ENCODE measurements around the gene GFOD1. TPM values are rescaled to one million over a fixed set of nuclear protein-coding genes. Genes with fewer than 3 reads are reported as not detected.

Gene GFOD1
- total RNA-seq, 1 experiment from 2014 or later: 6.1 TPM

- Histone ChIP-seq H3K4me1 (ENCODE audit: insufficient read depth, low read length) (peaks cover 4% of the 10 kb centered on the region; the same call in 1 of the 2 replicates), H3K9ac (ENCODE audit: extremely low read depth, insufficient read length, low read length) (no peak overlapping the region), H2AFZ (ENCODE audit: low read length) (no peak overlapping the region), H2BK20ac (ENCODE audit: low read depth, low read length, poor library complexity, severe bottlenecking) (no peak overlapping the region), H3K4me2 (ENCODE audit: insufficient read depth, insufficient read length, low read length) (no peak overlapping the region), H4K20me1 (ENCODE audit: control insufficient read depth, insufficient read depth, insufficient read length) (no peaks in the 10 kb centered on the region), H4K91ac (ENCODE audit: insufficient read length, low read depth, low read length) (no peak overlapping the region), H3K18ac (ENCODE audit: insufficient read length, low read depth, low read length) (no peak overlapping the region), H2BK120ac (ENCODE audit: low read depth, low read length, poor library complexity, severe bottlenecking) (no peak overlapping the region), H2BK5ac (ENCODE audit: insufficient read length, low read length) (no peak overlapping the region), H2AK5ac (ENCODE audit: insufficient read length, low read length) (no peak overlapping the region), H3K27ac (ENCODE audit: insufficient read length, low read depth, low read length) (no peak overlapping the region), H2BK12ac (ENCODE audit: insufficient read length, low read depth, low read length) (no peak overlapping the region), H4K5ac (ENCODE audit: insufficient read length, low read depth, low read length) (no peak overlapping the region), H4K8ac (replicated peaks; ENCODE audit: insufficient read length, low read depth, low read length) (no peak overlapping the region), H3K23ac (ENCODE audit: insufficient read length, low read depth, low read length) (no peak overlapping the region), H3K14ac (ENCODE audit: insufficient read depth, low read length) (no peak overlapping the region), H3K9me3 (ENCODE audit: control insufficient read depth, low read depth, low read length) (no peaks in the 10 kb centered on the region), H3K4ac (ENCODE audit: low read depth, low read length) (no peak overlapping the region), H3K79me1 (ENCODE audit: insufficient read depth, low read depth, low read length, poor library complexity, severe bottlenecking) (no peaks in the 10 kb centered on the region), H3K79me2 (ENCODE audit: insufficient read depth, low read length) (no peaks in the 10 kb centered on the region), H3T11ph (ENCODE audit: low read length) (no peak overlapping the region), H3K23me2 (ENCODE audit: insufficient read length, low read depth, low read length, poor library complexity, severe bottlenecking) (no peaks in the 10 kb centered on the region), H2BK15ac (ENCODE audit: low read depth, low read length) (no peak overlapping the region), H3K56ac (ENCODE audit: insufficient read length, low read depth, low read length) (no peak overlapping the region), H3K27me3 (ENCODE audit: insufficient read depth, low read length) (no peaks in the 10 kb centered on the region)
- no peaks in the 10 kb centered on the region; a peak in 1 of 5 replicates for H3K9me3 Mint-ChIP-seq
- TF ChIP-seq, protein P1, sequence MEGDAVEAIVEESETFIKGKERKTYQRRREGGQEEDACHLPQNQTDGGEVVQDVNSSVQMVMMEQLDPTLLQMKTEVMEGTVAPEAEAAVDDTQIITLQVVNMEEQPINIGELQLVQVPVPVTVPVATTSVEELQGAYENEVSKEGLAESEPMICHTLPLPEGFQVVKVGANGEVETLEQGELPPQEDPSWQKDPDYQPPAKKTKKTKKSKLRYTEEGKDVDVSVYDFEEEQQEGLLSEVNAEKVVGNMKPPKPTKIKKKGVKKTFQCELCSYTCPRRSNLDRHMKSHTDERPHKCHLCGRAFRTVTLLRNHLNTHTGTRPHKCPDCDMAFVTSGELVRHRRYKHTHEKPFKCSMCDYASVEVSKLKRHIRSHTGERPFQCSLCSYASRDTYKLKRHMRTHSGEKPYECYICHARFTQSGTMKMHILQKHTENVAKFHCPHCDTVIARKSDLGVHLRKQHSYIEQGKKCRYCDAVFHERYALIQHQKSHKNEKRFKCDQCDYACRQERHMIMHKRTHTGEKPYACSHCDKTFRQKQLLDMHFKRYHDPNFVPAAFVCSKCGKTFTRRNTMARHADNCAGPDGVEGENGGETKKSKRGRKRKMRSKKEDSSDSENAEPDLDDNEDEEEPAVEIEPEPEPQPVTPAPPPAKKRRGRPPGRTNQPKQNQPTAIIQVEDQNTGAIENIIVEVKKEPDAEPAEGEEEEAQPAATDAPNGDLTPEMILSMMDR (conservative IDR thresholded peaks at IDR 0.05): no peak
- peaks cover 0 to 4% (median 0%) of the 10 kb centered on the region in 3 experiments; a peak in 2 of 7 replicates for H3K36me3 Mint-ChIP-seq (ENCODE audit: insufficient read depth in 1 of 3, low read depth in 3 of 3)
- H3K27me3 Mint-ChIP-seq (ENCODE audit: low read depth): peaks cover 2% of the 10 kb centered on the region; the same call in 1 of the 2 replicates
- H3K4me3 Mint-ChIP-seq: no peak overlapping the region
- no peak overlapping the region for H3K27ac Mint-ChIP-seq
- DNase-seq: no peak
- peaks cover 31 to 38% of the 10 kb centered on the region in 2 experiments for H3K4me1 Mint-ChIP-seq
- WGBS (ENCODE audit: extremely low coverage, insufficient read length, low lambda C conversion rate): no CpG with 5 or more reads among the region's 8 CpGs
Measured at GRCh38 chr6:13411484-13411883, 75.9 kb downstream of the GFOD1 start.
